Nephron (organoid): Measurements from ENCODE around the gene TNFRSF25.
A peak's percentile ranks its signal among the peaks of the same experiment; 100 is the strongest.

Experiments
- H3K27ac Mint-ChIP-seq, 3 experiments: 2 replicates each; pipeline ENCODE4 v1.8.0; 2020; ENCODE audit warnings: mixed read lengths in 3 of 3, mild to moderate bottlenecking in 2 of 3, moderate library complexity in 1 of 3
- H3K27me3 Mint-ChIP-seq: 2 replicates; pipeline ENCODE4 v1.8.0; 2021; ENCODE audit warnings: low read depth, mild to moderate bottlenecking, moderate library complexity, mixed read lengths
- H3K36me3 Mint-ChIP-seq: 2 replicates; pipeline ENCODE4 v1.8.0; 2020; ENCODE audit warnings: low read depth, mixed read lengths
- H3K4me1 Mint-ChIP-seq: 2 replicates; pipeline ENCODE4 v1.8.0; 2020; ENCODE audit warnings: mixed read lengths
- H3K4me3 Mint-ChIP-seq, 3 experiments: 2 replicates each; pipeline ENCODE4 v1.8.0; 2020; ENCODE audit warnings: mild to moderate bottlenecking in 3 of 3, mixed read lengths in 3 of 3, moderate library complexity in 2 of 3
- H3K9me3 Mint-ChIP-seq: 2 replicates; pipeline ENCODE4 v1.8.0; 2020; ENCODE audit warnings: mixed read lengths
- TF ChIP-seq, protein P1 (sequence below), 3 experiments: fragments of 200-600 bp; sonication (generic); IDR thresholded peaks; one replicate each; pipeline ENCODE4 v1.5.0; 2021; ENCODE audit warnings: antibody characterized with exemption in 3 of 3; ENCODE audit not compliant: unreplicated experiment in 3 of 3

The TNFRSF25 gene

DNA sequence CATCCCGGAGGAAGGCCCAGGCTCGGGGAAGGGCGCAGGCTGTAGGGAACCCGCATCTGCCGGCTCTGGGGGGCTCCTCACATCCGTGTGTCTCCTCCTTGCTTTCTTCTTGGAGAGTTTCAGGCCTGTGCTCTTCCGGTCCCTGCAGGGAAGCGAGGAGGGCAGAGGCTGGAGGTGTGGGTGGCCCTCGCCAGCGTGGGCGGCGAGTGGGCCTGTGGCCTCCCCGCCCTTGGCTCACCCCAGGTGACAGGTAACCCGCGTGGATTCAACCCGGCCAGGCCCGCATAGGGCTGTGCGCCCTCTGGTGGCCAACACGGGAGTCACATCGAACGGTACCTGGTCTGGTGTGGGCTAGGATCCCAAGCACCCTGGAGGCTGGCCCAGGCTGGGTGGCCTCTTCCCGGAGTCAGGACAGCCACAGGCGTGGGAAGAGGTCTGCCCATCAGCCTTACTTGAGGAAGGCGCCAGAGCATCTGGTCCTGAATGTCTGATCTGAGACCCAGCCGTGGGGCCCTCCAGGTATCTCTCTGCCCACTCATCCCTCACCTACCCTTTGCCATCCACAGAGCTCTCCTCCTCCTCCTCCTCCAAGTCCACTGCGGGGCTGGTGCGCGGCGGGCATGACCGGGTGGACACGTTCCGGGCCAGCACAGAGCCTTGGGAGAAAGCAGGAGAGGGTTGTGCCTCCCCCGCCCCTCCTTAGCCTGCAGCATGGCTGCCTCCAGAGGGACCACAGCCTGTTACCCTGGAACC is 9.6 kb upstream of the TNFRSF25 start:
- H3K4me1 Mint-ChIP-seq = peaks cover 8% of the 10 kb centered on the region
- no peaks in the 10 kb centered on the region for H3K27me3 Mint-ChIP-seq
- peaks cover 7% of the 10 kb centered on the region for H3K36me3 Mint-ChIP-seq
- H3K27ac Mint-ChIP-seq = no peak overlapping the region
- TF ChIP-seq, protein P1, sequence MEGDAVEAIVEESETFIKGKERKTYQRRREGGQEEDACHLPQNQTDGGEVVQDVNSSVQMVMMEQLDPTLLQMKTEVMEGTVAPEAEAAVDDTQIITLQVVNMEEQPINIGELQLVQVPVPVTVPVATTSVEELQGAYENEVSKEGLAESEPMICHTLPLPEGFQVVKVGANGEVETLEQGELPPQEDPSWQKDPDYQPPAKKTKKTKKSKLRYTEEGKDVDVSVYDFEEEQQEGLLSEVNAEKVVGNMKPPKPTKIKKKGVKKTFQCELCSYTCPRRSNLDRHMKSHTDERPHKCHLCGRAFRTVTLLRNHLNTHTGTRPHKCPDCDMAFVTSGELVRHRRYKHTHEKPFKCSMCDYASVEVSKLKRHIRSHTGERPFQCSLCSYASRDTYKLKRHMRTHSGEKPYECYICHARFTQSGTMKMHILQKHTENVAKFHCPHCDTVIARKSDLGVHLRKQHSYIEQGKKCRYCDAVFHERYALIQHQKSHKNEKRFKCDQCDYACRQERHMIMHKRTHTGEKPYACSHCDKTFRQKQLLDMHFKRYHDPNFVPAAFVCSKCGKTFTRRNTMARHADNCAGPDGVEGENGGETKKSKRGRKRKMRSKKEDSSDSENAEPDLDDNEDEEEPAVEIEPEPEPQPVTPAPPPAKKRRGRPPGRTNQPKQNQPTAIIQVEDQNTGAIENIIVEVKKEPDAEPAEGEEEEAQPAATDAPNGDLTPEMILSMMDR (IDR thresholded peaks at IDR 0.05; ENCODE audit: unreplicated experiment in 3 of 3) = peak; percentile 91 to 94 (median 93)
- H3K9me3 Mint-ChIP-seq = no peaks in the 10 kb centered on the region
- H3K4me3 Mint-ChIP-seq = no peak overlapping the region

DNA sequence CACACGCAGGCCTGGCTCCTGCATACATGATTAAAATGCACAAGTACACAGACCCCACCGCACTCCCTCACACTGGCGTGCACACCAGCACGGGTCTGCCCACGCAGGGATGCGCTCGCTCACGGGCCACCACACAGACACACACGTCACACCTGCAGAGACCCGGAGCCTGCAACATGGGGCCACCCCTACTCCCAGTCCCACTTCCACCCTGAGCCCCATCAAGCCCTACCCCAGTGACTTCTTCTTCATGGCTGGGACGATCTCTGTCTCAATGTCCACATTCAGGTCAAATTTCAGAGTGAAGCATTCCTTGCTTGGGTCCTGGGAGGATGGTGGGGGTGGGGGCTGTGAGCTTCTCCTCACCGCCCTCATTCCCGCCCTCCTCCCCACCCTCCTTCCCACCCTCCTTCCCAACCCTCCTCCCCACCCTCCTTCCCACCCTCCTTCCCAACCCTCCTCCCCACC is 8.9 kb upstream of the TNFRSF25 start:
- no peaks in the 10 kb centered on the region for H3K9me3 Mint-ChIP-seq
- TF ChIP-seq, protein P1 (IDR thresholded peaks at IDR 0.05; ENCODE audit: unreplicated experiment in 3 of 3) = no peak
- H3K4me1 Mint-ChIP-seq = peaks cover 8% of the 10 kb centered on the region
- H3K27ac Mint-ChIP-seq = peak overlapping the region in 1 of 3 experiments; percentile 40
- H3K27me3 Mint-ChIP-seq = no peaks in the 10 kb centered on the region
- H3K36me3 Mint-ChIP-seq = peaks cover 7% of the 10 kb centered on the region
- H3K4me3 Mint-ChIP-seq = no peak overlapping the region

DNA sequence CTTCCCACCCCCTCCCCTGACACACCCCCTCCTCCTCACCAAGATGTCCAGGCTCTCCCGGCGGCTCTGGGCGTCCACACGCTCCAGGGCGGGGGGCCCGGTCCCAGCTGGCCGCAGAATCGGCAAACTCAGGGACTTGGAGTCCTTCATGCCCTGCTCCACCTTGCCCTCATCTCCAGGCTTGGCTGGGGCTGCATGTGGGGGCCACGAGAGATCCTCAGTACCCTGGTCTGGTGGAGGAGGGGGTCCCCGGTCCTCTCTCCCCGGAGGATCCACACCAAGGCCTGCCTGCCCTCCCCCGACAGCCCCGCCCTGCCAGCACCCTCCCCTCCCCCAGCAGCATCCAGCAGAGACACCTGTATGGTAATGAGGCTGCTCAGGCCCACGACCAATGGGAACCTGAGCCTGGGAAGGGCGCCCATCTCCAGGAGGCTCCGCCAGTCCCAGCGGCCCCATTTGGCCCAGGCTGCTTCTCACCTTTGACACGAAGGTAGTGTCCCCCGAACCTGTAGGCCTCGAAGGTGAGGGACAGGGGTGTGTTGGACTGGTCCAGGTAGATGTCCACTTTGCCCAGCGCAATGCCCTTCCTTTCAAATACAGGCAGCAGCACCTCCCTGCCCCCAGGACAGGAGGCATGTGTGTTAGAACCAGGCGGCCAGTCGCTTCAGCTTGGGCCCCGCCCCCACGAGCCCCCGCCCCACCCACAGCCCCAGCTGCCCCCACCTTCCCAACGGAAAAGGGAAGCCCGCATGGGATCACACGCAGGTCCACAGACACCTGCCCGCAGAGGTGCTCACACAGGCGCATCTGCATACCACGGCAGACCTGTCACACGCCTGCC is 8.2 kb upstream of the TNFRSF25 start:
- H3K27ac Mint-ChIP-seq = peak overlapping the region in 1 of 3 experiments; percentile 40
- peaks cover 8% of the 10 kb centered on the region for H3K4me1 Mint-ChIP-seq
- TF ChIP-seq, protein P1 (IDR thresholded peaks at IDR 0.05; ENCODE audit: unreplicated experiment in 3 of 3) = no peak
- peaks cover 9% of the 10 kb centered on the region for H3K36me3 Mint-ChIP-seq
- no peak overlapping the region for H3K4me3 Mint-ChIP-seq
- no peaks in the 10 kb centered on the region for H3K27me3 Mint-ChIP-seq
- H3K9me3 Mint-ChIP-seq = no peaks in the 10 kb centered on the region

DNA sequence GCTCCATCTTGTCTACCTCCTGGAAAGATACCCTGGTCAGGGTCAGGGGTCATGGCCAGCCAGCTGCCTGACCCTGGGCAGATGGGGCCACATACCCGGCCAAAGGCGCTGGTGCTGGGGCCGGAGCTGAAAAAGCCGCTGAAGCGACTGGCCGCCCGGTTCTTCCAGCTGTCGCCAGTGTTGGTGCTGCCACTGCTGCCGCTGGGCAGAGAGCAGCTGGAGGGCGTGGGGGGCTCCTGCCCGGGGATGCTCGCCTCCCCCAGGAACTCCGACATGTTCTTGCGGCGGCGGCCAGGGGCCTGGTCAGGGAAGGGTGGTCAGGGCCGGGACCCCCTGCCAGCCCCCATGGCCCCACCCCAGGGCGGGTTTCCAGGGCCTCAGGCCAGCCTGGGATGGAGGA is 7.2 kb upstream of the TNFRSF25 start:
- H3K9me3 Mint-ChIP-seq = no peaks in the 10 kb centered on the region
- H3K4me3 Mint-ChIP-seq = no peak overlapping the region
- H3K27me3 Mint-ChIP-seq = no peaks in the 10 kb centered on the region
- H3K27ac Mint-ChIP-seq = no peak overlapping the region
- peaks cover 8% of the 10 kb centered on the region for H3K4me1 Mint-ChIP-seq
- H3K36me3 Mint-ChIP-seq = peaks cover 15% of the 10 kb centered on the region
- TF ChIP-seq, protein P1 (IDR thresholded peaks at IDR 0.05; ENCODE audit: unreplicated experiment in 3 of 3) = no peak

DNA sequence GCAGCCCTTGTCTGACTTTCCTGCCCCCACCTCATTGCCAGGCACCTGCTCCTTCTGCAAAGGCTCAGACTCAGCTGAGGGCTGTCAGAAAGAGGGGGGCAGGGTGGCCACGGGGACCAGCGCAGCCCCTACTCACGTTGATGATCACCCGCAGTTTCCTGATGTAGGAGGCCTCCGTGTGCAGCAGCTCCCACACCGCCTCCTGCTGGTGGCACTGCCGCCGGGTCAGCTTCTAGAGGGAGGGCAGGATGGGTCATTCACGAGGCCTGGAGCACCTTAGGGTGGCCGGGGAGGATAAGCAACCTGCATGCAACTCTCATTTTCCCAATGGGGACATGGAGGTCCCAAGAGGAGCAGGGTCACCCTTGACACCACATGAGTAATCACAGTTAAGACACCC is 6.4 kb upstream of the TNFRSF25 start:
- Mint-ChIP-seq H3K4me1 (peaks cover 7% of the 10 kb centered on the region), H3K27ac (no peak overlapping the region), H3K9me3 (no peaks in the 10 kb centered on the region), H3K27me3 (no peaks in the 10 kb centered on the region), H3K4me3 (no peak overlapping the region), H3K36me3 (peaks cover 15% of the 10 kb centered on the region)
- TF ChIP-seq, protein P1 (IDR thresholded peaks at IDR 0.05; ENCODE audit: unreplicated experiment in 3 of 3) = no peak
